HCT116 (cell line): ENCODE results near the gene EMC10. TPM values are rescaled to one million over a fixed set of nuclear protein-coding genes. Genes with fewer than 3 reads are reported as not detected.

ENCODE experiments used
- ATAC-seq: fragments of 200-7000 bp; cut with Tn5 transposase; 2 replicates; pipeline ENCODE4 v1.9.1; 2020; ENCODE audit warnings: mild to moderate bottlenecking, moderate library complexity
- BruUV-seq: library from RNA; stranded (reverse); fragments of 400-500 nt; replicated peaks from 2 replicates; lab custom pipeline; 2021; lab: Mats Ljungman, UMichigan
- CTCF ChIA-PET: fragments of 300-600 bp; sonication (Branson Sonifier 250); formaldehyde crosslinking; loops from one replicate; lab custom pipeline; 2021; ENCODE audit warnings: antibody characterized with exemption; lab: Charles Lee
- POLR2A ChIA-PET: fragments of 300-600, 350-600 bp; sonication (Branson Sonifier 250); formaldehyde crosslinking; loops from one replicate; lab custom pipeline; 2021; ENCODE audit warnings: antibody characterized with exemption; lab: Charles Lee
- RAD21 ChIA-PET, 2 experiments: fragments of 300-600 bp; sonication (Branson Sonifier 250); formaldehyde crosslinking; loops; one replicate each; lab custom pipeline; 2023; ENCODE audit warnings: low total read pairs in 2 of 2; ENCODE audit not compliant: uncharacterized antibody in 2 of 2, unreplicated experiment in 2 of 2, low non-redundant PET in 1 of 2; lab: Charles Lee
- DNase-seq: peaks from one replicate; pipeline ENCODE4 v3.0.0-alpha.2; 2010; ENCODE audit warnings: low read depth, low spot score
- H2AFZ ChIP-seq: fragments of 200-600 bp; shearing (Covaris generic), sonication (generic); 2 replicates; pipeline ENCODE4 v1.6.1; 2017; ENCODE audit warnings: low read depth, mixed run types, mixed read lengths, antibody characterized with exemption, low read length; ENCODE audit not compliant: poor library complexity, severe bottlenecking
- H3K27ac ChIP-seq: 2 replicates; pipeline ENCODE4 v1.5.1; 2012; ENCODE audit warnings: low read depth, low read length
- H3K27me3 ChIP-seq: fragments of 200-600 bp; sonication (generic); 2 replicates; pipeline ENCODE4 v1.6.1; 2016; ENCODE audit warnings: mixed run types, low read length, mixed read lengths; ENCODE audit not compliant: insufficient read depth
- H3K36me3 ChIP-seq, 2 experiments: fragments of 200-500 bp in 1 of 2; fragments of 200-600 bp in 1 of 2; sonication (Bioruptor generic) in 1 of 2; sonication (generic) in 1 of 2; 2 replicates each; pipeline versions ENCODE4 v1.5.1 to v1.6.1; 2014 to 2016; ENCODE audit warnings: low read length in 2 of 2, inconsistent platforms in 1 of 2, mixed read lengths in 1 of 2, mixed run types in 1 of 2; ENCODE audit not compliant: insufficient read depth in 2 of 2, control insufficient read depth in 1 of 2
- H3K4me1 ChIP-seq, 2 experiments: fragments of 200-600 bp in 1 of 2; sonication (generic) in 1 of 2; 2 replicates each; pipeline versions ENCODE4 v1.5.1 to v1.6.1; 2012 to 2017; ENCODE audit warnings: low read length in 2 of 2, inconsistent platforms in 1 of 2, mild to moderate bottlenecking in 1 of 2, mixed read lengths in 1 of 2, mixed run types in 1 of 2, moderate library complexity in 1 of 2; ENCODE audit not compliant: insufficient read depth in 2 of 2, control insufficient read depth in 1 of 2
- H3K4me2 ChIP-seq: fragments of 200-600 bp; sonication (generic); 2 replicates; pipeline ENCODE4 v1.6.1; 2017; ENCODE audit warnings: mixed run types, low read length, mixed read lengths
- H3K4me3 ChIP-seq, 2 experiments: fragments of 200-600 bp in 1 of 2; sonication (generic) in 1 of 2; replicated peaks in 1 of 2; 2 replicates each; pipeline ENCODE4 v1.5.1; 2011 to 2016; ENCODE audit warnings: low read length in 2 of 2, control low read depth in 1 of 2, low read depth in 1 of 2, mild to moderate bottlenecking in 1 of 2, mixed read lengths in 1 of 2, mixed run types in 1 of 2
- H3K79me2 ChIP-seq: fragments of 200-600 bp; sonication (generic); 2 replicates; pipeline ENCODE4 v1.6.1; 2017; ENCODE audit warnings: mild to moderate bottlenecking, mixed run types, low read length, moderate library complexity, mixed read lengths; ENCODE audit not compliant: insufficient read depth
- H3K9ac ChIP-seq: fragments of 200-600 bp; sonication (generic); 2 replicates; pipeline ENCODE4 v1.6.1; 2016; ENCODE audit warnings: low read length, mixed read lengths
- H3K9me2 ChIP-seq: fragments of 200-600 bp; sonication (generic), shearing (Covaris generic); 2 replicates; pipeline ENCODE4 v1.6.1; 2017; ENCODE audit warnings: mixed run types, mild to moderate bottlenecking, moderate library complexity; ENCODE audit not compliant: insufficient read depth
- H3K9me3 ChIP-seq, 2 experiments: fragments of 200-500 bp in 1 of 2; fragments of 200-600 bp in 1 of 2; sonication (Bioruptor generic) in 1 of 2; sonication (generic) in 1 of 2; 2 replicates each; pipeline ENCODE4 v1.6.1; 2014 to 2017; ENCODE audit warnings: low read length in 2 of 2, mixed read lengths in 2 of 2, inconsistent platforms in 1 of 2, low read depth in 1 of 2, mild to moderate bottlenecking in 1 of 2, mixed run types in 1 of 2, moderate library complexity in 1 of 2; ENCODE audit not compliant: control insufficient read depth in 1 of 2, insufficient read depth in 1 of 2
- H4K20me1 ChIP-seq: fragments of 200-600 bp; sonication (generic), shearing (Covaris generic); 2 replicates; pipeline ENCODE4 v1.6.1; 2017; ENCODE audit warnings: mixed run types, mild to moderate bottlenecking, moderate library complexity; ENCODE audit not compliant: insufficient read depth
- ATF3 ChIP-seq: IDR thresholded peaks from 2 replicates; pipeline ENCODE4 v1.6.1; 2012
- CEBPB ChIP-seq: IDR thresholded peaks from 2 replicates; pipeline ENCODE4 v1.6.1; 2012; ENCODE audit warnings: low read depth
- CTCF ChIP-seq, 3 experiments: fragments of 200-600 bp in 1 of 3; sonication (generic) in 1 of 3; IDR thresholded peaks in 2 of 3; conservative IDR thresholded peaks in 1 of 3; 2 replicates each; pipeline ENCODE4 v1.5.1; 2012 to 2017; ENCODE audit warnings: low read depth in 2 of 3, low read length in 2 of 3, antibody characterized with exemption in 1 of 3, borderline replicate concordance in 1 of 3, control low read depth in 1 of 3, mild to moderate bottlenecking in 1 of 3, mixed read lengths in 1 of 3, mixed run types in 1 of 3, moderate library complexity in 1 of 3; ENCODE audit not compliant: insufficient read depth in 1 of 3
- EZH2 ChIP-seq: fragments of 200-600 bp; sonication (generic); IDR thresholded peaks from 2 replicates; pipeline ENCODE4 v1.6.1; 2017; ENCODE audit warnings: antibody characterized with exemption, mixed run types
- FOSL1 ChIP-seq: IDR thresholded peaks from 2 replicates; pipeline ENCODE4 v1.6.1; 2012; ENCODE audit warnings: low read depth
- POLR2A ChIP-seq: IDR thresholded peaks from 2 replicates; pipeline ENCODE4 v1.7.0; 2011; ENCODE audit warnings: borderline replicate concordance; ENCODE audit not compliant: insufficient read depth, insufficient read length; ENCODE audit errors: extremely low read depth
- ZNF274 ChIP-seq: fragments of 200-500 bp; sonication (Bioruptor generic); IDR thresholded peaks from 2 replicates; pipeline ENCODE4 v1.6.1; 2014; ENCODE audit warnings: mild to moderate bottlenecking, low read depth, low read length, inconsistent platforms
- intact Hi-C: fragments of 100-400 bp; cut with micrococcal nuclease; formaldehyde crosslinking; loops from 2 replicates; pipeline ENCODE4 v1.10.0; 2022
- total RNA-seq: library from RNA; stranded (reverse); gene quantifications from one replicate; pipeline ENCODE4 v1.2.1, GENCODE V29; 2021; ENCODE audit not compliant: unreplicated experiment

The EMC10 gene
- total RNA-seq, 1 experiment from 2014 or later = 92.4 TPM

- H3K9me3 ChIP-seq = no peaks in the 10 kb centered on the region
- no peak overlapping the region for H2AFZ ChIP-seq
- POLR2A ChIA-PET = no interaction called here
- no peak for TF ChIP-seq POLR2A
- TF ChIP-seq ZNF274 = no peak
- TF ChIP-seq CTCF (IDR thresholded peaks at IDR 0.05 in 2 of 3, conservative IDR thresholded peaks at IDR 0.05 in 1 of 3; ENCODE audit: borderline replicate concordance in 1 of 3, insufficient read depth in 1 of 3, low read depth in 2 of 3, low read length in 2 of 3) = no peak
- no peak for TF ChIP-seq CEBPB
- no peak for TF ChIP-seq FOSL1
- no peak for TF ChIP-seq ATF3
- TF ChIP-seq EZH2 = no peak
- H3K4me2 ChIP-seq = peak overlapping the region; percentile 73
- no peak overlapping the region for H3K27ac ChIP-seq
- CTCF ChIA-PET = no interaction called here
- no peaks in the 10 kb centered on the region for H3K36me3 ChIP-seq
- no peaks in the 10 kb centered on the region for H4K20me1 ChIP-seq
- peak overlapping the region; percentile 31; the same call in 1 of the 2 replicates for H3K9ac ChIP-seq
- H3K4me1 ChIP-seq = peaks cover 6 to 21% of the 10 kb centered on the region in 2 experiments
- DNase-seq (no peak), ATAC-seq (no peak)
- no peaks in the 10 kb centered on the region for H3K27me3 ChIP-seq
- TSS peak; percentile 93 for BruUV-seq
- no peaks in the 10 kb centered on the region for H3K9me2 ChIP-seq
- H3K79me2 ChIP-seq = no peaks in the 10 kb centered on the region
- intact Hi-C loops = no loop called here
- RAD21 ChIA-PET = no interaction called here
- H3K4me3 ChIP-seq = peak overlapping the region; percentile 40 to 44
These were observed 45.4 kb upstream of the EMC10 start for GRCh38 chr19:50430888-50431342.
